ENCODE measurements around the gene SSBP3.

GRCh38 chr1:54374766-54375165 lies 31.4 kb downstream of the SSBP3 start:
- TF ChIP-seq JUND (IDR thresholded peaks at IDR 0.05): no peak
- TF ChIP-seq SP1 (IDR thresholded peaks at IDR 0.05): no peak
- TF ChIP-seq TAF1 (conservative IDR thresholded peaks at IDR 0.05): no peak
- TF ChIP-seq, protein P1, sequence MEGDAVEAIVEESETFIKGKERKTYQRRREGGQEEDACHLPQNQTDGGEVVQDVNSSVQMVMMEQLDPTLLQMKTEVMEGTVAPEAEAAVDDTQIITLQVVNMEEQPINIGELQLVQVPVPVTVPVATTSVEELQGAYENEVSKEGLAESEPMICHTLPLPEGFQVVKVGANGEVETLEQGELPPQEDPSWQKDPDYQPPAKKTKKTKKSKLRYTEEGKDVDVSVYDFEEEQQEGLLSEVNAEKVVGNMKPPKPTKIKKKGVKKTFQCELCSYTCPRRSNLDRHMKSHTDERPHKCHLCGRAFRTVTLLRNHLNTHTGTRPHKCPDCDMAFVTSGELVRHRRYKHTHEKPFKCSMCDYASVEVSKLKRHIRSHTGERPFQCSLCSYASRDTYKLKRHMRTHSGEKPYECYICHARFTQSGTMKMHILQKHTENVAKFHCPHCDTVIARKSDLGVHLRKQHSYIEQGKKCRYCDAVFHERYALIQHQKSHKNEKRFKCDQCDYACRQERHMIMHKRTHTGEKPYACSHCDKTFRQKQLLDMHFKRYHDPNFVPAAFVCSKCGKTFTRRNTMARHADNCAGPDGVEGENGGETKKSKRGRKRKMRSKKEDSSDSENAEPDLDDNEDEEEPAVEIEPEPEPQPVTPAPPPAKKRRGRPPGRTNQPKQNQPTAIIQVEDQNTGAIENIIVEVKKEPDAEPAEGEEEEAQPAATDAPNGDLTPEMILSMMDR (IDR thresholded peaks at IDR 0.05; ENCODE audit: low read depth, low read length, missing input control): no peak

Data from liver (tissue), 3 donors.